ENCODE measurements around the gene PPM1H. TPM values are rescaled to one million over a fixed set of nuclear protein-coding genes. Genes with fewer than 3 reads are reported as not detected.
A peak's percentile ranks its signal among the peaks of the same experiment; 100 is the strongest.

The PPM1H gene
- total and polyA plus RNA-seq, 2 donors (not counting 1 experiment from before 2014, with no cell fraction given), result 0.01 TPM; not detected in 1

GRCh38 chr12:62732861-62733427, 202.0 kb downstream of the PPM1H start:
- Mint-ChIP-seq H3K4me1 (no peaks in the 10 kb centered on the region), H3K27me3 (no peaks in the 10 kb centered on the region), H3K9me3 (ENCODE audit: insufficient read depth) (no peaks in the 10 kb centered on the region), H3K27ac (no peak overlapping the region), H3K4me3 (no peak overlapping the region)
- Histone ChIP-seq H3K27ac (ENCODE audit: low read length in 2 of 2) (no peak overlapping the region), H3K36me3 (replicated peaks in 1 of 2; ENCODE audit: control extremely low read depth in 1 of 2, control insufficient read depth in 1 of 2, extremely low read depth in 1 of 2, insufficient read depth in 2 of 2, low read length in 1 of 2) (no peaks in the 10 kb centered on the region), H3K9ac (ENCODE audit: low read length) (no peak overlapping the region), H3K4me3 (ENCODE audit: control extremely low read depth in 1 of 5, extremely low read depth in 1 of 5, insufficient read depth in 1 of 5, low read depth in 2 of 5, low read length in 4 of 5) (no peak overlapping the region), H3K4me1 (ENCODE audit: control insufficient read depth in 2 of 2, insufficient read depth in 2 of 2, low read length in 2 of 2) (no peaks in the 10 kb centered on the region), H3K79me2 (ENCODE audit: control insufficient read depth, insufficient read depth, low read length) (no peaks in the 10 kb centered on the region), H2AFZ (ENCODE audit: insufficient read depth, low read depth, low read length, poor library complexity, severe bottlenecking) (no peak overlapping the region), H3K4me2 (replicated peaks; ENCODE audit: low read depth, low read length, poor library complexity, severe bottlenecking) (no peak overlapping the region), H4K20me1 (ENCODE audit: control insufficient read depth, insufficient read depth, low read length, poor library complexity, severe bottlenecking) (no peaks in the 10 kb centered on the region), H3K9me3 (ENCODE audit: control extremely low read depth in 1 of 3, control insufficient read depth in 2 of 3, insufficient read depth in 1 of 3, low read length in 2 of 3) (no peaks in the 10 kb centered on the region), H3K27me3 (replicated peaks in 1 of 4; ENCODE audit: control extremely low read depth in 1 of 4, control insufficient read depth in 3 of 4, insufficient read depth in 4 of 4, low read length in 3 of 4) (no peaks in the 10 kb centered on the region)
- TF ChIP-seq EZH2 (IDR thresholded peaks at IDR 0.05; ENCODE audit: borderline replicate concordance, insufficient read depth, low read depth, low read length, poor library complexity, severe bottlenecking) (no peak), CTCF (IDR thresholded peaks at IDR 0.05) (no peak)
- POLR2A ChIA-PET, result no interaction called here
- no peak for ATAC-seq (ENCODE audit: low read depth)
- WGBS (ENCODE audit: insufficient coverage), result 95% methylated on average over 2 of the region's 8 CpGs
- CTCF ChIA-PET, result no interaction called here
- DNase-seq, result no peak
- intact Hi-C loops (cut with micrococcal nuclease), result no loop called here

DNA sequence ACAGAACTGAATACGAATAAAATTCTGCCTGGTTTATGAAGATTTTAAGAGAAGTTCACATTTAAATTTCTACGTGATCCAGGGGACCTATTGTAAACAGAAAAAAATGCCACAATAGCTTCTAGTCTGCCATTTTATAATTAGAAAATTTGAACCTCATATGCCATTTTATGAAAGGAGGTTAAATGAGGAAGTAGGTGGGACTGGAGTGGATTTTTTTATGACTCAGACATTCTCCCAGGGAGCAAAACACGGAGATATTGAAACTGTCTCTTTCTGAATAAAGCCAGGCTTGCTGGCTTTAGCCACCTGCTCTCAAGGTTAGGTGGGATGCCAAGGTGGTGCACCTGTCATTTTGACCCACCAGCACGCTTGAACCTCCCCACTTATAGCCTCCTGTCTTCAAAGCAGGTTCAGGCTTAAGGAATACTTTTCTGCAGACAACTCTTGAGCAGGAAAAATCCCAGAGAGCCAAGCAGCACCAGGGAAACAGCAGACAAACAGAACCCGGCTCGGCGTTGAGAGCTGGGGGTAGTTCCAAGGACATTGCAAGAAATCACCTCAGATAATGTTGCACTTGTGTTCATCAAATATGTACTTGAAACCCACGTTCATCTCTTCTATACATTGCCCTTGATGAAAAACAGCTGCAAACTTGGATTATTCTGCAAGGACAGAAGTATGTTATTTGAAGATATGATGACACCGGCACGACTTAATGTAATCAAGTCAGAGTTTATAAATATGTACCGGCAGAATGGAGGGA, 203.7 kb downstream of the PPM1H start:
- ChIA-PET CTCF (no interaction called here), POLR2A (no interaction called here)
- H3K27me3 ChIP-seq (replicated peaks in 1 of 4; ENCODE audit: control extremely low read depth in 1 of 4, control insufficient read depth in 3 of 4, insufficient read depth in 4 of 4, low read length in 3 of 4), result no peaks in the 10 kb centered on the region
- no peak overlapping the region for H3K4me3 ChIP-seq (ENCODE audit: control extremely low read depth in 1 of 5, extremely low read depth in 1 of 5, insufficient read depth in 1 of 5, low read depth in 2 of 5, low read length in 4 of 5)
- H3K4me1 ChIP-seq (ENCODE audit: control insufficient read depth in 2 of 2, insufficient read depth in 2 of 2, low read length in 2 of 2), result no peaks in the 10 kb centered on the region
- intact Hi-C loops (cut with micrococcal nuclease), result no loop called here
- H3K9ac ChIP-seq (ENCODE audit: low read length), result no peak overlapping the region
- H3K79me2 ChIP-seq (ENCODE audit: control insufficient read depth, insufficient read depth, low read length), result no peaks in the 10 kb centered on the region
- no peaks in the 10 kb centered on the region for H3K27me3 Mint-ChIP-seq
- peak overlapping the region; percentile 46 for H2AFZ ChIP-seq (ENCODE audit: insufficient read depth, low read depth, low read length, poor library complexity, severe bottlenecking)
- H3K27ac Mint-ChIP-seq, result no peak overlapping the region
- H3K4me3 Mint-ChIP-seq, result no peak overlapping the region
- no peak overlapping the region for H3K27ac ChIP-seq (ENCODE audit: low read length in 2 of 2)
- H3K4me1 Mint-ChIP-seq, result no peaks in the 10 kb centered on the region
- DNase-seq (no peak), ATAC-seq (ENCODE audit: low read depth) (no peak)
- 49% methylated on average over 4 of the region's 11 CpGs for WGBS (ENCODE audit: insufficient coverage)
- no peak overlapping the region for H3K4me2 ChIP-seq (replicated peaks; ENCODE audit: low read depth, low read length, poor library complexity, severe bottlenecking)
- no peak for TF ChIP-seq EZH2 (IDR thresholded peaks at IDR 0.05; ENCODE audit: borderline replicate concordance, insufficient read depth, low read depth, low read length, poor library complexity, severe bottlenecking)
- no peak for TF ChIP-seq CTCF (IDR thresholded peaks at IDR 0.05)
- no peaks in the 10 kb centered on the region for H3K9me3 ChIP-seq (ENCODE audit: control extremely low read depth in 1 of 3, control insufficient read depth in 2 of 3, insufficient read depth in 1 of 3, low read length in 2 of 3)
- H3K9me3 Mint-ChIP-seq (ENCODE audit: insufficient read depth), result no peaks in the 10 kb centered on the region
- H3K36me3 ChIP-seq (replicated peaks in 1 of 2; ENCODE audit: control extremely low read depth in 1 of 2, control insufficient read depth in 1 of 2, extremely low read depth in 1 of 2, insufficient read depth in 2 of 2, low read length in 1 of 2), result no peaks in the 10 kb centered on the region
- no peaks in the 10 kb centered on the region for H4K20me1 ChIP-seq (ENCODE audit: control insufficient read depth, insufficient read depth, low read length, poor library complexity, severe bottlenecking)

All from B cell (primary cell).